PC-9 (cell line): ENCODE results near the gene LCAT. TPM values are rescaled to one million over a fixed set of nuclear protein-coding genes. Genes with fewer than 3 reads are reported as not detected.

Experiments used
- BruUV-seq: library from RNA; stranded (reverse); fragments of 400-500 nt; replicated peaks from 2 replicates; lab custom pipeline; 2021; lab: Mats Ljungman, UMichigan
- CTCF ChIA-PET: fragments of 300-600 bp; sonication (Branson Sonifier 250); formaldehyde crosslinking; loops from one replicate; lab custom pipeline; 2022; ENCODE audit warnings: antibody characterized with exemption; lab: Charles Lee
- POLR2A ChIA-PET: fragments of 300-600 bp; sonication (Branson Sonifier 250); formaldehyde crosslinking; loops from one replicate; lab custom pipeline; 2022; ENCODE audit warnings: antibody characterized with exemption; ENCODE audit not compliant: unreplicated experiment; lab: Charles Lee
- DNase-seq, 2 experiments: peaks; one replicate each; pipeline versions ENCODE4 v3.0.0 to v3.0.0-alpha.2; 2015 to 2022; ENCODE audit warnings: mixed read lengths in 1 of 2
- H2AFZ ChIP-seq: fragments of 200-600 bp; sonication (generic); 2 replicates; pipeline ENCODE4 v1.8.1; 2017; ENCODE audit warnings: antibody characterized with exemption
- H3F3A ChIP-seq: fragments of 200-600 bp; sonication (generic); 2 replicates; pipeline ENCODE4 v1.8.1; 2017; ENCODE audit warnings: antibody characterized with exemption, mild to moderate bottlenecking, low read depth; ENCODE audit not compliant: insufficient read depth
- H3K27ac ChIP-seq: fragments of 200-600 bp; sonication (generic); 2 replicates; pipeline ENCODE4 v1.6.1; 2016; ENCODE audit warnings: mixed run types
- H3K27me3 ChIP-seq: fragments of 200-600 bp; sonication (generic); 2 replicates; pipeline ENCODE4 v1.6.1; 2016; ENCODE audit warnings: low read depth, mixed run types; ENCODE audit not compliant: insufficient read depth
- H3K36me3 ChIP-seq: fragments of 200-600 bp; sonication (generic); 2 replicates; pipeline ENCODE4 v1.6.1; 2016; ENCODE audit warnings: low read depth, mixed run types
- H3K4me1 ChIP-seq: fragments of 200-600 bp; sonication (generic); replicated peaks from 2 replicates; pipeline ENCODE4 v1.6.1; 2016; ENCODE audit warnings: mixed run types; ENCODE audit not compliant: insufficient read depth
- H3K4me2 ChIP-seq: fragments of 200-600 bp; sonication (generic); 2 replicates; pipeline ENCODE4 v1.6.1; 2017; ENCODE audit warnings: mixed run types
- H3K4me3 ChIP-seq: fragments of 200-600 bp; sonication (generic); 2 replicates; pipeline ENCODE4 v1.6.1; 2016; ENCODE audit warnings: mixed run types
- H3K79me2 ChIP-seq: fragments of 200-600 bp; sonication (generic); 2 replicates; pipeline ENCODE4 v1.6.1; 2017; ENCODE audit warnings: low read depth, mixed run types
- H3K9me2 ChIP-seq: fragments of 200-600 bp; sonication (generic); 2 replicates; pipeline ENCODE4 v1.8.1; 2017; ENCODE audit warnings: mild to moderate bottlenecking; ENCODE audit not compliant: insufficient read depth
- H3K9me3 ChIP-seq: fragments of 200-600 bp; sonication (generic); 2 replicates; pipeline ENCODE4 v1.8.1; 2016; ENCODE audit warnings: low read depth; ENCODE audit not compliant: insufficient read depth
- H4K20me1 ChIP-seq: fragments of 200-600 bp; sonication (generic); 2 replicates; pipeline ENCODE4 v1.8.1; 2017; ENCODE audit not compliant: insufficient read depth
- CTCF ChIP-seq: fragments of 200-600 bp; sonication (generic); conservative IDR thresholded peaks from 2 replicates; pipeline ENCODE4 v1.6.1; 2017; ENCODE audit warnings: mixed run types, antibody characterized with exemption, mild to moderate bottlenecking, moderate library complexity
- EZH2 ChIP-seq: fragments of 200-600 bp; sonication (generic); IDR thresholded peaks from 2 replicates; pipeline ENCODE4 v1.8.0; 2017; ENCODE audit warnings: antibody characterized with exemption, low read depth
- intact Hi-C: fragments of 100-400 bp; cut with micrococcal nuclease; formaldehyde crosslinking; loops from one replicate; pipeline ENCODE4 v1.10.0; 2022; ENCODE audit not compliant: unreplicated experiment
- total RNA-seq: library from RNA; stranded (reverse); gene quantifications from 2 replicates; pipeline ENCODE4 v1.2.3, GENCODE V29; 2021

The LCAT gene
- total RNA-seq, 1 experiment from 2014 or later, result 11.9 TPM

GRCh38 chr16:67988675-67989074 is 44.8 kb upstream of the LCAT start:
- DNase-seq, result no peak
- ChIA-PET CTCF (interaction anchor here (0.7 kb wide), 1 partner anchor 44 kb away, joined by 3 read pairs; no protein-coding TSS in a partner anchor), POLR2A (no interaction called here)
- no peak overlapping the region for H2AFZ ChIP-seq
- intact Hi-C loops, result no loop called here
- H3K9me2 ChIP-seq, result no peaks in the 10 kb centered on the region
- H3K79me2 ChIP-seq, result no peaks in the 10 kb centered on the region
- no peaks in the 10 kb centered on the region for H4K20me1 ChIP-seq
- no peak overlapping the region for H3K4me3 ChIP-seq
- no peaks in the 10 kb centered on the region for H3K27me3 ChIP-seq
- no peaks in the 10 kb centered on the region for H3K9me3 ChIP-seq
- no peak overlapping the region for H3K4me2 ChIP-seq
- peaks cover 9% of the 10 kb centered on the region for H3K4me1 ChIP-seq
- H3K36me3 ChIP-seq, result no peaks in the 10 kb centered on the region
- H3K27ac ChIP-seq, result no peak overlapping the region
- BruUV-seq, result no TSS peak
- TF ChIP-seq CTCF, result no peak
- TF ChIP-seq EZH2, result no peak
- no peaks in the 10 kb centered on the region for H3F3A ChIP-seq

GRCh38 chr16:67987460-67988160 is 43.7 kb upstream of the LCAT start:
- no peaks in the 10 kb centered on the region for H3K27me3 ChIP-seq
- H3K36me3 ChIP-seq, result no peaks in the 10 kb centered on the region
- peaks cover 9% of the 10 kb centered on the region for H3K4me1 ChIP-seq
- TF ChIP-seq CTCF (no peak), EZH2 (no peak)
- BruUV-seq, result no TSS peak
- intact Hi-C loops, result no loop called here
- H3K9me3 ChIP-seq, result no peaks in the 10 kb centered on the region
- no peaks in the 10 kb centered on the region for H3K9me2 ChIP-seq
- H3F3A ChIP-seq, result no peaks in the 10 kb centered on the region
- no peak for DNase-seq
- no peak overlapping the region for H3K4me3 ChIP-seq
- no peak overlapping the region for H3K4me2 ChIP-seq
- H4K20me1 ChIP-seq, result no peaks in the 10 kb centered on the region
- no peak overlapping the region for H3K27ac ChIP-seq
- H2AFZ ChIP-seq, result no peak overlapping the region
- ChIA-PET POLR2A (interaction anchor here (0.6 to 1.0 kb wide), 2 partner anchors 39 to 47 kb away, joined by 4 to 5 read pairs; no protein-coding TSS in a partner anchor), CTCF (no interaction called here)
- no peaks in the 10 kb centered on the region for H3K79me2 ChIP-seq

GRCh38 chr16:67986949-67987348 is 43.0 kb upstream of the LCAT start:
- H2AFZ ChIP-seq, result no peak overlapping the region
- H3K4me1 ChIP-seq, result peaks cover 9% of the 10 kb centered on the region
- H3K27me3 ChIP-seq, result no peaks in the 10 kb centered on the region
- ChIA-PET POLR2A (interaction anchor here (1.0 kb wide), 1 partner anchor 48 kb away, joined by 4 read pairs; no protein-coding TSS in a partner anchor), CTCF (no interaction called here)
- intact Hi-C loops, result no loop called here
- H3K27ac ChIP-seq, result no peak overlapping the region
- TF ChIP-seq EZH2 (no peak), CTCF (no peak)
- no peaks in the 10 kb centered on the region for H4K20me1 ChIP-seq
- H3K9me2 ChIP-seq, result no peaks in the 10 kb centered on the region
- no peaks in the 10 kb centered on the region for H3F3A ChIP-seq
- H3K79me2 ChIP-seq, result no peaks in the 10 kb centered on the region
- no TSS peak for BruUV-seq
- no peak overlapping the region for H3K4me2 ChIP-seq
- no peak for DNase-seq
- H3K9me3 ChIP-seq, result no peaks in the 10 kb centered on the region
- H3K4me3 ChIP-seq, result no peak overlapping the region
- H3K36me3 ChIP-seq, result no peaks in the 10 kb centered on the region
